Coronary artery (tissue), 2 donors: ENCODE data around the gene THOC7.

Experiments used
- DNase-seq: peaks from one replicate; pipeline ENCODE4 v3.0.0-alpha.2; 2017; ENCODE audit warnings: low spot score
- H3K27ac ChIP-seq, 2 donors: fragments of 200-600 bp; sonication (generic); one replicate each; pipeline ENCODE4 v1.5.1; 2016 to 2019
- H3K4me3 ChIP-seq: fragments of 200-600 bp; sonication (generic); 2 replicates; pipeline ENCODE4 v1.5.1; 2016; ENCODE audit warnings: mild to moderate bottlenecking, moderate library complexity
- TF ChIP-seq, protein P1 (sequence below): fragments of 200-600 bp; sonication (generic); IDR thresholded peaks from one replicate; pipeline ENCODE4 v1.5.1; 2019; ENCODE audit warnings: antibody characterized with exemption

Gene THOC7

DNA sequence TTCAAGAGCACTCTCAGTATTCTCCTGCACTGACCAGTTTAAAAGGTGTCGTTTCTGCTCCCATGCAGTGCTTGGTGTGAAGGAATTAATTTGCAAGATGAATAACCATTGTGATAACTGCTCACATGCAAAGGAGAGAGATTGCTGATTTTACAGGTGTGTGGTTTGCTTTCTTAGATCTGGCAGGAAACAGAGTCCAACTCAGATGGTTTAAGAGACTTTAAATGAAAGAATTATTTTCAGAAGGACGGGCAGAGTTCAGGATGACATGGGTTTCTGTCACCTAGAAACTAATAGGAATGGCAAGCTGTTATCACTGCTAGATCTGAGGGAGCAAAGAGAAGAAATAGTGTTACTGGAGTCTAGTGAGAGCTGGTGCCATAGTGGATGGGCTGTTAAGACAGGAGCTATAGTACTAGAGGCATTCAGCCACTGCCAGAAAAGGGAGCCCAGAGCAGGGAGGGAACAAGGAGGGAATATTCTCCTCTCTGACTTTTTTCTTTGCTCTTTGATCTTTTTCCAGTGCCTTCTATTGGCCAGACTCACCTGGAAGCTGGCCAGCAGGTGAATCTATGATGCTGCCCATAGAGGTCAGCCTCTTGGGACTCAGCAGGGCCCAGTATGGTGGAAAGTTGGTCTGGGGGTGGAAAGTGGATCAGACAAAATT is 14.9 kb upstream of the THOC7 start:
- TF ChIP-seq, protein P1, sequence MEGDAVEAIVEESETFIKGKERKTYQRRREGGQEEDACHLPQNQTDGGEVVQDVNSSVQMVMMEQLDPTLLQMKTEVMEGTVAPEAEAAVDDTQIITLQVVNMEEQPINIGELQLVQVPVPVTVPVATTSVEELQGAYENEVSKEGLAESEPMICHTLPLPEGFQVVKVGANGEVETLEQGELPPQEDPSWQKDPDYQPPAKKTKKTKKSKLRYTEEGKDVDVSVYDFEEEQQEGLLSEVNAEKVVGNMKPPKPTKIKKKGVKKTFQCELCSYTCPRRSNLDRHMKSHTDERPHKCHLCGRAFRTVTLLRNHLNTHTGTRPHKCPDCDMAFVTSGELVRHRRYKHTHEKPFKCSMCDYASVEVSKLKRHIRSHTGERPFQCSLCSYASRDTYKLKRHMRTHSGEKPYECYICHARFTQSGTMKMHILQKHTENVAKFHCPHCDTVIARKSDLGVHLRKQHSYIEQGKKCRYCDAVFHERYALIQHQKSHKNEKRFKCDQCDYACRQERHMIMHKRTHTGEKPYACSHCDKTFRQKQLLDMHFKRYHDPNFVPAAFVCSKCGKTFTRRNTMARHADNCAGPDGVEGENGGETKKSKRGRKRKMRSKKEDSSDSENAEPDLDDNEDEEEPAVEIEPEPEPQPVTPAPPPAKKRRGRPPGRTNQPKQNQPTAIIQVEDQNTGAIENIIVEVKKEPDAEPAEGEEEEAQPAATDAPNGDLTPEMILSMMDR = no peak
- Histone ChIP-seq H3K27ac (no peak overlapping the region), H3K4me3 (no peak overlapping the region)
- DNase-seq = no peak

DNA sequence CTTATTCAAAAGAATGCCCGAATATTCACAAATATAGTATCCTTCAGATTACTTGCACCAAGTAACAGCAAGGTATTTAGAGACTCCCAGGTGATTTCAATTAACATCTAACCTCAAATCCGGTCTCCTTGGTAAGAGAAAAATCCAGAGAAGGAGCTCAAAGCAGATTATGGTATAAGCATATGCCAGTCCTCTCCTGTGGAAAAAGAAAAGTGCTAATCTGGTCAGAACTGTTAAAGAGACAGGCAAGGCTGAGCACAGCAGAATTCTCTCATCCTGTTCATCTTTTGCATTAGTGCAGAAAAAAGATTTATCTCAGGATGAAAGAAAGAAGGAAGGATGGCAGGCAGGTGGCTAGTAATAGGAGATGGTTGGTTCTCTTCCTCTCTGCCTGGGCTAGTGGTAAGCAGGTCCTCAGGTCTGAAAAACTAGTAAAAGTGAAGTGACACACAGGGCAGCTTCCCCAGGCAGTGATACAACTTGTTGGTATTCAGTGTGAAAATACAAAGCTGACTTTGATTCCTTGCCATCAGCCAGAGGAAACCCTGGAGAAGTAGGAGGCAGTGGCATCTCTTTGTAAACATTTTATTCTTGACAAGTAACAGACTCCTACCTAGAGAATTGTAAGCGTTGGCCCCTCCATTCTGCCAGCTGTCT is 14.3 kb upstream of the THOC7 start:
- Histone ChIP-seq H3K27ac (no peak overlapping the region), H3K4me3 (no peak overlapping the region)
- no peak for DNase-seq
- TF ChIP-seq, protein P1 = no peak

DNA sequence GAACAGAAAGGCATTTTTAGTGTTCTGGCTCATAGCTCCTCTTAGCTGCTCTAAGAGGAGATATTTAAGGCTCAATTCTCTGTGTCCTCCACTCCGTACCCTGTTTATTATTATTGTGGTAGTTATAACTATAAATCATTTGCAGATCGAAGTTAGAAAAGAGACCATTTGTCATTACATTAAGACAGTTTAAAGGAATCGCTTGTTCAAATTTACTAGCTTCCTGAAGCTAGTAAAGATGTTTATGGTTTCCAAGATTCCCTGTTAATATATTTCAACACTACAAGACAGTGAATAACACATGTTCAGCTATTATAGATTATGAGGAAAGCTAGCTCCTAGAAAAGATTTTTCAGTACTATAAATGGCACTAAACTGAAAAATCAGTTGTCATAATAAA is 12.7 kb upstream of the THOC7 start:
- no peak overlapping the region for H3K27ac ChIP-seq
- no peak overlapping the region for H3K4me3 ChIP-seq
- TF ChIP-seq, protein P1 = no peak
- no peak for DNase-seq

DNA sequence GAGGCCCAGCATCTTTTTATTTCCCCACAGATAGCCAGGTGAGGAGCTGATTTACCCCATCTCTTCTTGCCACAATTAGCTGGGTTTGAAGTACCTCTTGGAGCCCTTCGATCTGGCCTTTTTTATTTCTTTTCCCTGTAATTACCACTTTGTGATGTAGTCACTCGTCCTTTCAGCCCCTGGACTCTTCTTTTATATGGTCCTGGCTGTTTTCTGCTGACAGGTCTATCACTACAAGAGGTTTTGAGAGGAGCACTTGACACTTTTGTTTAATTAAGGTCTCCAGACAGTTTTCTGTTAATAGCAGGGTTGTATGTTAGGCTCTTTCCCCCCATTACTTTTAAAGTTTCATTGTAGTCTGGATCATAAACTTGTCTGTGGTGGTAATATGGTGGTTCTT is 11.9 kb upstream of the THOC7 start:
- no peak for DNase-seq
- TF ChIP-seq, protein P1 = no peak
- Histone ChIP-seq H3K27ac (no peak overlapping the region), H3K4me3 (no peak overlapping the region)

DNA sequence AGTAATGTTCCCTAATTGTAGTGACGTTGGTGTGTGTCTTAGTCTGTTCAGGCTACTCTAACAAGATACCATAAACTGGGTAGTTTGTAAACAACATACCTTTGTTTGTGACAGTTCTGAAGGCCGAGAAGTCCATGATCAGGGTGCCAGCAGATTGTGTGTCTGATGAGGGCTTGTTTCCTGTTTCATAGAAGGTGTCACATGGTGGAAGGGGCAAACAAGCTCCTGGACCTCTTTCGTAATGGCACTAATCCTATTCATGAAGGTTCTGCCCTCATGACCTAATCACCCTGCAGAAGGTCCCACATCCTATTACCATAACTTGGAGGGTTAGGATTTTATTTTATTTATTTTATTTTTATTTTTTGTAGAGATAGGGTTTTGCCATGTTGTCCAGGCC is 11.2 kb upstream of the THOC7 start:
- Histone ChIP-seq H3K4me3 (no peak overlapping the region), H3K27ac (no peak overlapping the region)
- TF ChIP-seq, protein P1 = no peak
- no peak for DNase-seq

DNA sequence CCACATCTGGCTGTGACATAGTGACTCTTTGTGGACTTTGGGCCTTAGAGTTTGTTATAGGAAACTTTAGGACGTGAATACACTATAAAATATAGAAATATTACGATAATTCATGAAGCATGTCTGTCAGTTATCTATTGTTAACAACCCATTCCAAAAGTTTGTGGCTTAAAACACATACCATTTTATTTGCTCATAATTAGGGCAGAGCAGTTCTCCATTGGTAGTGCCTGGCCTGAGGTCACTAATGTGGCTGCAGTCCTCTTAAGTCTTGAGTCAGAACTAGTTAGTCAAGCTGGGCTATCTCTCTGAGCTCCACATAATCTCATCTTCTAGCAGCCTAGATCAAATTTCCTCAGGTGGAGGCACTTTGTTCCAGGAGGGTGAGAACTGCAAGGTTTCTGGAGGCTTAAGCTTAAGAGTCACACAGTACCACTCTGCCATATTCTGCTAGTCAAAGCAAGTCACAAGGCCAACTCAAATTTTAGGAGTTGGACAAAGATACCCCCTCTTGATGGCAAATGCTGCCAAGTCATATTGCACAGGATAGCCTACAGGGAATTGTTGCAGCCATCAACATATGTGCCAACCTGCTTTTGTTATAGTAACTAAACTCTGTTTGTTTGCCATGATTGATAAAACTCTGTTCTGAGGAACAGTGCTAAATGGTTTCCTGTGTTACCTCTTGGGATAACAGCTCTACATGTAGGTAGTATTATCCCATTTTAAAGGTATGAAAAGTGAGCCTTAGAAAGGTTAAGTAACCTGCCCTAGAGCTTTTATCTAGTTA is 8.7 kb upstream of the THOC7 start:
- TF ChIP-seq, protein P1 = no peak
- H3K4me3 ChIP-seq = no peak overlapping the region
- H3K27ac ChIP-seq = no peak overlapping the region
- no peak for DNase-seq
